GM21447 (cell line): ENCODE data around the gene ECI1.
"Not testable (repeated sequence)": the region's sequence is repeated elsewhere in the genome, so short reads cannot be mapped to it uniquely, and the experiment has no call there.

ENCODE experiments used
- ATAC-seq: cut with Tn5 transposase; IDR thresholded peaks from one replicate; pipeline ENCODE4 v1.9.1; 2021; ENCODE audit not compliant: unreplicated experiment

Gene ECI1

GRCh38 chr16:2280461-2280860 lies 29.1 kb upstream of the ECI1 start:
- ATAC-seq: no peak

DNA sequence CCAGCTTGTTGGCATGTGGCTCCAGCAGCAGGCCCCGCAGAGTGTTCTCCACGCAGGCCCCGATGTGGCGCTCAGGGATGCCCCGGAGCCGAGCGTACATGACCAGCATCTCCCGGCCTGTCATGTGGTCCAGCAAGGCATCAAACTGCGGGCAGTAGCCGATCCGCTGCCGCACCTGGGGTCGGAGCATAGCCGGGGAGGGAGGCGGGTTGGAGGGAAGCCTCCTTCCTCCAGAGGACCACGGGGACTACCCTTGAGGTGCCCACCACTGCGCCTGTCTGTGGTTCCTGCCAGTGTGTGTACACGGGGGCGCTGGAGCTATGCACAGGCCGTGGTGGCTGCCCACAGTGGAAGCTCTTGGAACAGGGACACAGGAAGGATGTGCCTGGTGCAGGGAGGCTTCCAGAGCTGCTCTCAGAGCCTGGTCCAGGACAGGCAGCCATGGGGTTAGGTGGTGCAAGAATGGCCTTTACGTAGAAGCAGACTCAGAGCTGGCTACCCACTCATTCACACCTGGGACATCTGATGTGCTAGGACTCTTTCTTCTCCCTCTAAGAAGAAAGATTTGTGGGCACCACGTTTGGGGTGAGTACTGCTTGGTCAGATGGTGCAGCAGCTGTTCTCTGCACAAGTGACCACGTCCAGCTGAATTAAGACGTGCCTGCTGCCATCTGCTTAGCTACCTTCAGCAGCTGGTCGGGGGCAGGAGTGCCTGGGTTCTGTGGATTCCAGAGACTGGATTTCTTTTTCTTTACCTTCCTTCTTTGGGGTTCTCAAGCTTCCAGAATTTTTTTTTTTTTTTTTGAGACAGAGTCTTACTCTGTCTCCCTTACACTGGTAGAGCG lies 27.8 kb upstream of the ECI1 start:
- ATAC-seq: no peak

GRCh38 chr16:2278272-2278608 lies 26.9 kb upstream of the ECI1 start:
- ATAC-seq: no peak

GRCh38 chr16:2277466-2278271 lies 26.3 kb upstream of the ECI1 start:
- no peak for ATAC-seq

- ATAC-seq: no peak
These were observed 25.2 kb upstream of the ECI1 start for GRCh38 chr16:2276368-2277195.

GRCh38 chr16:2275476-2276367 lies 24.3 kb upstream of the ECI1 start:
- ATAC-seq: no peak

- ATAC-seq: no peak
These were observed 22.5 kb upstream of the ECI1 start for GRCh38 chr16:2273931-2274330.

DNA sequence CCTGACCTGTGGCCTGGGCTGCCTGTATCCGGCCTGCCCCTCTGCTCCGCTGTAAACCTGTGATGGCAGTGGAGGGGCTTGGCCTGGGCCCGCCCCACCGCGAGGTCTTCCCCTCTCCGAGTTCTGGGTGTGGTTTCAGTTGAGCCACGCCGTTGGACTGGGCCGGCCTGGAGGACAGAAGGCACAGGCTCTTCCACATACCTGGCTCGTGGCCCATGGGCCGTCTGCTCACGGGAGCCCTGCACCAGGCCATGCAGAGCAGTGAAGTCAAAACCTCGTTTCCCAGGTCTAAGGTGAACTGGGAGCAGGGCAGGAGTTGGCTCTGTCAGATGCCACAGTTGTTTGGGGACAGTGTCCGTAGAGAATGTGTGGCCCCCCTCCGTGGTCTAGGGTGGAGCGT lies 22.1 kb upstream of the ECI1 start:
- no peak for ATAC-seq

DNA sequence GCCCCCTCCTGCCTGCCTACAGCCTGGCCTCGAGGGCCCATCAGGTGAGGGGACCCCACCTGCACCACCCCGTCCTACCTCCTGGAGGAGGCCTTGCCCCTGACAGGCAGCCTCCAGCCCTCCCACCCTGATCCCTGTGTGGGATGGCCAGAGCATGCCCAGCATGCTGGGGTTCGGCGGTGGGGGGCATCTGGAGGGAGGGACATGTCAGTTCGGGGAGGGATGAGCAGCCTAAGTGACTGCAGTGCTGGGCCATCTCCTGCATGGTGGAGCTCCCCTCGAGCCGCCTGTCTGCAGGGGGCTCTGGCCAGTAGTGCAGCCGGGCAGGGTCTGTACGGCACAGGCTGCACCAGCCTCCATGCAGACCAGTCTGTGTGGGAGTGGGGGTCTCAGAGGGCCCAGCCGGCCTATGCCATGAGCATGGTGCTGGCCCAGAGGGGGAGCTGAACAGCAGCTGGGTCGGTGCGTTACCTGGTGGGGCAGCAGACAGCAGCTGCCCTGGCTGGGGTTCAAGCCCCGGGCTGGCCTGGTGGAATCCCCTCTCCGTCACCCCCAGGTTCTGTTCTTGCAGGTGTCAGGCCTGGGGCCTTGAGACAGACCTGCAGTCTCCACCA lies 20.6 kb upstream of the ECI1 start:
- no peak for ATAC-seq

DNA sequence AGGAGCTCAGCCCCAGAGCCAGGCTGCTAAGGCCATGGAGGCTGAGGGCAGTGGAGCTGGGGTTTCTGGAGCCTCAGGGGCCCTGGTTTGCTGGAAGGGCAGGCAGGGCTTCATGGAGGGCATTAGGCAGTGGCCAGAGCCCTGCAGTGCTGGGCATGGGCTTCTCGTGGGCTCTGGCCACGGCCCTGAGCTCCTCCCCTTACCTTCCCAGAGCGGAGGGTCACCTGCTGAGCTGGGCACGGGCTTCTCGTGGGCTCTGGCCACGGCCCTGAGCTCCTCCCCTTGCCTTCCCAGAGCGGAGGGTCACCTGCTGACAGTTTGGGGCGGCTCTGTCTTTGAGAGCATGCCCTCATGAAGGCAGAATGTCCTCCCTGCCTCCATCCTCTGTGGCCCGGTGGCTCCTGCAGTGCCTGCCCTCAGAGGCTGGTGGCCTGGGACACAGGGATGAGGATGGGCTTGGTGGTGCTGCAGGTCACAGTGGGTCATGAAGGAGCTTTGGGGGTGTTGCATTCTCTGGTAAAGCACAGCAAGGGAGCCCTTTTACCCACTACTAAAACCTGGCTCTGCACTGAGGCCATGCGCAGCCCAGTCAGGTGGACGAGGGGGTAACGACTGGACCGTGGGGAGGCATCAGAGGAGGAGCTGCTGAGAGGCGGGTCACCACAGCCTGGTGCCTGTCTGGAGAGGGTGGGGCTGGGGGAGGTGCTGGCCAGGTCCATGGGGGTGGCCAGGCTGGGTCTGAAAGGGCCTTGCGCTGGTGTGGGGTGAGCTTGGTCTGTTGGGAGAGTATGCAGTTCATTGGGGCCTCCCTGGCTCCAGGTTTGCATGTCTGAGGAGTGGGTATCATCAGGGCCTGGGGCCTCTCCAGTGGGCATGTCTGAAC lies 19.4 kb upstream of the ECI1 start:
- no peak for ATAC-seq

DNA sequence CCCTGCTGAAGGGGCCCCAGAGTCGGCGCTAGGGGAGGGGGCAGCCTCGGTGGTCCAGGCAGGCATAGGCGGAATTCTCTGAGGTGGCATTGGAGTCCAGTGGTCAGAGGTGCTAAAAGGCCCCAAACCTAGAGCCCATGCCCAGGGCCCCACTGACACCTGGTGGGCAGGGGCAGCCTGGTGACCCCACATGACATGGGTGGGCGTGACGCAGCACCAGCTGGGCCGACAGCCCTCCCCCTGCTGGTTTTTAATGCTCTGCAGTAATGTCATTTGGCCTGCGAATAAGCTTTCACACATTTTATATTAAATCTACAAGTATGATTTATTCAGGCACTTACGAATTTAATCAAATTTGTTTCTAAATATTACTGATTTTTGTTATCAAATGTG lies 18.7 kb upstream of the ECI1 start:
- no peak for ATAC-seq

- ATAC-seq: peak; percentile 73
These were observed 16.7 kb upstream of the ECI1 start, which contains the start of gene RNPS1 for GRCh38 chr16:2267913-2268666. Gene RNPS1 (minus strand): TSS chr16:2268126. CDS start chr16:2264643, 3,483 bp downstream.

- peak; percentile 58 for ATAC-seq
These were observed 16.1 kb upstream of the ECI1 start for GRCh38 chr16:2267505-2267912.

- ATAC-seq: not testable (repeated sequence)
These were observed 15.5 kb upstream of the ECI1 start for GRCh38 chr16:2266887-2267286.

DNA sequence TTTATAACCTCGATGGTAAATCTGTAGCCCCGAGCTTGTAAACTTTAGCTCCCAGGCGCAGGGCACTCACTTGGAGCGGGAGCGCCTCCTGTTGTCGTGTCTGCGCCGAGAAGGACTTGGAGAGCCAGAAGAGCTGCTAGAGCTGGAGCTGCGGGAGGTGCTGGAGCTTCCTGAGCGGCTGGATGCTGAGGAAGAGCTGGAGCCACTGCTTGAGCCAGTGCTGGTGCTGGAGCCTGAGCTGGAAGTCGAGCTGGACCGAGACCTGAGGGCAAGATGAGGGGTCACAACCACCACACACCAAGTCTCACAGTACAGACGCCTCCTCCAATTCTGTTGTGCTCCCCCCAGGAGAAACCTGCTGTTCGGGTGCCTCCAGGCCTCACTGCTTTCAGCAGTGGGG lies 11.6 kb upstream of the ECI1 start:
- not testable (repeated sequence) for ATAC-seq

- no peak for ATAC-seq
These were observed 8.9 kb upstream of the ECI1 start for GRCh38 chr16:2260250-2260649.

DNA sequence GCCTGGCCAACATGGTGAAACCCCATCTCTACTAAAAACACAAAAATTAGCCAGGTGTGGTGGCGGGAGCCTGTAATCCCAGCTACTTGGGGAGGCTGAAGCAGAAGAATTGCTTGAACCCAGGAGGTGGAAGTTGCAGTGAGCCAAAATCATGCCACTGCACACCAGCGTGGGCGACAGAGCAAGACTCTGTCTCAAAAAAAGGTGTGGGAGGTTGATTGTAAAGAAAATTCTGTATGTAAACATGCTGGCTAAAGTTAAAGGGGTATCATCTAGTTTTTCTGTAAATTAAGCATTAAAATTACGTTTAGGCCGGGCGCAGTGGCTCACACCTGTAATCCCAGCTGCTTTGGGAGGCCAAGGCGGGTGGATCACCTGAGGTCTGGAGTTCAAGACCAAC lies 7.1 kb upstream of the ECI1 start:
- ATAC-seq: not testable (repeated sequence)

- ATAC-seq: no peak
These were observed 6.3 kb upstream of the ECI1 start for GRCh38 chr16:2257726-2258125.
